HPDE6-E6E7 (cell line): ENCODE data around the gene FGA.

ENCODE experiments used
- DNase-seq: peaks from one replicate; pipeline ENCODE4 v3.0.0; 2011; ENCODE audit warnings: missing footprints; ENCODE audit errors: extremely low spot score

FGA gene

GRCh38 chr4:154542271-154542879 lies 48.2 kb downstream of the FGA start:
- DNase-seq = no peak
